PC-3 (cell line): Measurements from ENCODE around the gene HECTD1. TPM values are rescaled to one million over a fixed set of nuclear protein-coding genes. Genes with fewer than 3 reads are reported as not detected.
"Not testable (repeated sequence)": the region's sequence is repeated elsewhere in the genome, so short reads cannot be mapped to it uniquely, and the experiment has no call there.

Source experiments
- ATAC-seq: fragments of 200-7000 bp; cut with Tn5 transposase; 2 replicates; pipeline ENCODE4 v1.9.1; 2020; ENCODE audit warnings: mild to moderate bottlenecking, moderate library complexity
- BruUV-seq: library from RNA; stranded (reverse); fragments of 400-500 nt; replicated peaks from 2 replicates; lab custom pipeline; 2021; lab: Mats Ljungman, UMichigan
- CTCF ChIA-PET: fragments of 300-600 bp; sonication (Branson Sonifier 250); formaldehyde crosslinking; loops from one replicate; lab custom pipeline; 2022; ENCODE audit warnings: antibody characterized with exemption; lab: Charles Lee
- POLR2A ChIA-PET: fragments of 300-600 bp; sonication (Branson Sonifier 250); formaldehyde crosslinking; loops from one replicate; lab custom pipeline; 2022; ENCODE audit warnings: antibody characterized with exemption; ENCODE audit not compliant: unreplicated experiment; lab: Charles Lee
- DNase-seq: peaks from one replicate; pipeline ENCODE4 v3.0.0-alpha.2; 2015
- H2AFZ ChIP-seq: fragments of 300-600 bp; sonication (generic); 2 replicates; pipeline ENCODE4 v1.6.0; 2016; ENCODE audit warnings: antibody characterized with exemption, low read length
- H3F3A ChIP-seq: fragments of 300-600 bp; sonication (generic); one replicate; pipeline ENCODE4 v1.6.0; 2017; ENCODE audit warnings: antibody characterized with exemption, low read length, control low read depth, mild to moderate bottlenecking; ENCODE audit not compliant: unreplicated experiment
- H3K27ac ChIP-seq: fragments of 300-600 bp; sonication (generic); 2 replicates; pipeline ENCODE4 v1.5.1; 2016; ENCODE audit warnings: mild to moderate bottlenecking, low read length
- H3K27me3 ChIP-seq: fragments of 300-600 bp; sonication (generic); 2 replicates; pipeline ENCODE4 v1.6.1; 2016; ENCODE audit warnings: low read length, mixed read lengths
- H3K36me3 ChIP-seq: fragments of 300-600 bp; sonication (generic); 2 replicates; pipeline ENCODE4 v1.6.1; 2016; ENCODE audit warnings: low read depth, mixed run types, low read length, mixed read lengths
- H3K4me1 ChIP-seq: fragments of 300-600 bp; sonication (generic); 2 replicates; pipeline ENCODE4 v1.5.1; 2016; ENCODE audit warnings: low read length; ENCODE audit not compliant: insufficient read depth
- H3K4me2 ChIP-seq: fragments of 300-600 bp; sonication (generic); 2 replicates; pipeline ENCODE4 v1.6.0; 2016; ENCODE audit warnings: low read length
- H3K4me3 ChIP-seq: fragments of 300-600 bp; sonication (generic); 2 replicates; pipeline ENCODE4 v1.5.1; 2016; ENCODE audit warnings: mild to moderate bottlenecking, low read length, mixed read lengths
- H3K79me2 ChIP-seq: fragments of 300-600 bp; sonication (generic); 2 replicates; pipeline ENCODE4 v1.6.1; 2017; ENCODE audit warnings: low read length, mixed read lengths
- H3K9ac ChIP-seq: fragments of 300-600 bp; sonication (generic); 2 replicates; pipeline ENCODE4 v1.6.0; 2016; ENCODE audit warnings: mild to moderate bottlenecking, low read length
- H3K9me2 ChIP-seq: fragments of 300-600 bp; sonication (generic); replicated peaks from 2 replicates; pipeline ENCODE4 v1.6.1; 2016; ENCODE audit warnings: mixed run types, low read length, mixed read lengths
- H3K9me3 ChIP-seq: fragments of 300-600 bp; sonication (generic); 2 replicates; pipeline ENCODE4 v1.6.1; 2016; ENCODE audit warnings: low read length, mixed read lengths
- H4K20me1 ChIP-seq: fragments of 300-600 bp; sonication (generic); 2 replicates; pipeline ENCODE4 v1.6.1; 2016; ENCODE audit warnings: low read length, mixed read lengths
- EZH2 ChIP-seq: fragments of 300-600 bp; sonication (generic); IDR thresholded peaks from one replicate; pipeline ENCODE4 v1.6.1; 2017; ENCODE audit warnings: antibody characterized with exemption, mild to moderate bottlenecking, low read length; ENCODE audit not compliant: unreplicated experiment
- EZH2phosphoT487 ChIP-seq: fragments of 300-600 bp; sonication (generic); IDR thresholded peaks from 2 replicates; pipeline ENCODE4 v1.6.1; 2018; ENCODE audit warnings: mild to moderate bottlenecking, antibody characterized with exemption, low read length, borderline replicate concordance
- intact Hi-C: fragments of 100-400 bp; cut with micrococcal nuclease; formaldehyde crosslinking; loops from 2 replicates; pipeline ENCODE4 v1.9.0; 2023
- total RNA-seq: library from RNA; depleted of rRNA; stranded (reverse); fragments of >200 nt; gene quantifications from 2 replicates; pipeline ENCODE4 v1.2.3, GENCODE V29; 2014
- TF ChIP-seq, protein P1 (sequence below): fragments of 300-600 bp; sonication (generic); conservative IDR thresholded peaks from 2 replicates; pipeline ENCODE4 v1.5.1; 2017; ENCODE audit warnings: antibody characterized with exemption, low read depth, mild to moderate bottlenecking, low read length

Gene HECTD1
- total RNA-seq, 1 experiment from 2014 or later, result 152 TPM

DNA sequence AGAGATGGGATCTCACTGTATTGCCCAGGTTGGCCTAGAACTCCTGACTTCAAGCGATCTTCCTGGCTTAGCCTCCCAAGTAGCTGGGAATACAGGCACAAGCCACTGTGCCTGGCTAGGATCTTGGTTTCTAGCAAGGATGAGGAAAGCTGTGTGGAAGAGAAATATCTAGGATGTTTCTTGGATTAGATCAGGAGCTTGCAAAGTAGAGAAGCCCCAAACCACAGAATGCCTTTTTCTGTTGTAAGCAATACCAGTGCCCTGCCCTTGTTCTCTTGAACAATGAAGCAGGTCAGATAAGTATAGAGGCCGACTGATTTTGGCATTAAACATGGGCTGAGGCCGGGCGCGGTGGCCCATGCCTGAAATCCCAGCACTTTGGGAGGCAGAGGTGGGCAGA lies 137.2 kb downstream of the HECTD1 start:
- Histone ChIP-seq H3K9me2 (no peaks in the 10 kb centered on the region), H3F3A (no peaks in the 10 kb centered on the region), H3K27ac (no peak overlapping the region), H3K9me3 (no peaks in the 10 kb centered on the region), H4K20me1 (no peaks in the 10 kb centered on the region), H3K79me2 (no peaks in the 10 kb centered on the region), H3K4me2 (no peak overlapping the region), H3K27me3 (no peaks in the 10 kb centered on the region), H3K4me1 (no peaks in the 10 kb centered on the region; the same call in 1 of the 2 replicates), H3K36me3 (no peaks in the 10 kb centered on the region), H2AFZ (no peak overlapping the region), H3K4me3 (no peak overlapping the region), H3K9ac (no peak overlapping the region)
- TF ChIP-seq, protein P1, sequence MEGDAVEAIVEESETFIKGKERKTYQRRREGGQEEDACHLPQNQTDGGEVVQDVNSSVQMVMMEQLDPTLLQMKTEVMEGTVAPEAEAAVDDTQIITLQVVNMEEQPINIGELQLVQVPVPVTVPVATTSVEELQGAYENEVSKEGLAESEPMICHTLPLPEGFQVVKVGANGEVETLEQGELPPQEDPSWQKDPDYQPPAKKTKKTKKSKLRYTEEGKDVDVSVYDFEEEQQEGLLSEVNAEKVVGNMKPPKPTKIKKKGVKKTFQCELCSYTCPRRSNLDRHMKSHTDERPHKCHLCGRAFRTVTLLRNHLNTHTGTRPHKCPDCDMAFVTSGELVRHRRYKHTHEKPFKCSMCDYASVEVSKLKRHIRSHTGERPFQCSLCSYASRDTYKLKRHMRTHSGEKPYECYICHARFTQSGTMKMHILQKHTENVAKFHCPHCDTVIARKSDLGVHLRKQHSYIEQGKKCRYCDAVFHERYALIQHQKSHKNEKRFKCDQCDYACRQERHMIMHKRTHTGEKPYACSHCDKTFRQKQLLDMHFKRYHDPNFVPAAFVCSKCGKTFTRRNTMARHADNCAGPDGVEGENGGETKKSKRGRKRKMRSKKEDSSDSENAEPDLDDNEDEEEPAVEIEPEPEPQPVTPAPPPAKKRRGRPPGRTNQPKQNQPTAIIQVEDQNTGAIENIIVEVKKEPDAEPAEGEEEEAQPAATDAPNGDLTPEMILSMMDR, result no peak
- ChIA-PET CTCF (no interaction called here), POLR2A (no interaction called here)
- no TSS peak for BruUV-seq
- peak; percentile 39 for DNase-seq
- intact Hi-C loops, result no loop called here
- no peak for ATAC-seq

DNA sequence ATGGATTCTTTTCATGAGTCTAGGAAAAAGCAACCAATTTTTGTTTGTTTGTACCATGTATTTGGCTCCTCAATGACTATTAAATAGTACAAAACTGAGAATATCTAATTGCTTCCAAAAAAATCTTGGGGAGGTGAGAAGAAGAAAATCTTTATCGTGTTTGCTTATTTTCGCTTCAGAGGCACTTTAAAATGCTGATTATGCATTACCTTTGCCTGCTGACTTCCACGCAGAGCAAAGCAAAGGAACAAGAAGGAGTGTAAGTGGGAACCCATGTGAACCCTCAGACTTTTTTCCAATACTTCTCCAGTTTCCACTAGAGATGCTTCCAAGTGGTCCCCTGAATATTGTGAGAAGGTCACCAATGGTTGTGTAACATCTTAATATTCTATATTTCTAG lies 138.2 kb downstream of the HECTD1 start:
- no peaks in the 10 kb centered on the region for H3K79me2 ChIP-seq
- no peak overlapping the region for H3K4me3 ChIP-seq
- no peak overlapping the region for H2AFZ ChIP-seq
- no TSS peak for BruUV-seq
- no peaks in the 10 kb centered on the region for H4K20me1 ChIP-seq
- no peaks in the 10 kb centered on the region for H3K9me2 ChIP-seq
- no peaks in the 10 kb centered on the region; the same call in 1 of the 2 replicates for H3K4me1 ChIP-seq
- CTCF ChIA-PET, result no interaction called here
- H3K36me3 ChIP-seq, result no peaks in the 10 kb centered on the region
- H3K9ac ChIP-seq, result no peak overlapping the region
- no peaks in the 10 kb centered on the region for H3K9me3 ChIP-seq
- POLR2A ChIA-PET, result no interaction called here
- H3K27me3 ChIP-seq, result no peaks in the 10 kb centered on the region
- intact Hi-C loops, result no loop called here
- DNase-seq (no peak), ATAC-seq (no peak)
- TF ChIP-seq, protein P1, result no peak
- no peak overlapping the region for H3K27ac ChIP-seq
- no peaks in the 10 kb centered on the region for H3F3A ChIP-seq
- no peak overlapping the region for H3K4me2 ChIP-seq

DNA sequence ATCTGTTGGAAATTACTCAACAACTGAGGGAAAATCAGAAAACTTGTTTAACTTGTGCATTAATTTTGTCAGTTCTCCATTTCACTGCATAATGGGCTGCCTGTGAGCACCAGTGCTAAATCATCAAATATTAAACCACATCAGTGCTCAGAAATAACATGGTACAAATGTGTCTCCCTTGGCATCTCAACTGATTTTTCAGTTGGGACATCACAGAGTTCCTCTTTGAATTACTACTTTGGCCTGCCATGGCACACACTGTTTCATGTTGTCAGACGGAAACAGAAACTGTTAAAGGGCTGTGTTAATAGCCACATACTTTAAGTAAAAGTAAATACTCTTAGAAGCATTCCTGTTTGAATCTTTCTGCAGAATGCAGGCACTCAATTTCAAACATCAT lies 139.4 kb downstream of the HECTD1 start:
- ChIA-PET POLR2A (interaction anchor here (0.6 kb wide), 1 partner anchor 81 kb away, joined by 5 read pairs; no protein-coding TSS in a partner anchor), CTCF (no interaction called here)
- Histone ChIP-seq H3K79me2 (no peaks in the 10 kb centered on the region), H3K27ac (no peak overlapping the region), H3K4me1 (no peaks in the 10 kb centered on the region; the same call in 1 of the 2 replicates), H3K9me2 (no peaks in the 10 kb centered on the region), H4K20me1 (no peaks in the 10 kb centered on the region), H3K36me3 (no peaks in the 10 kb centered on the region), H3F3A (no peaks in the 10 kb centered on the region), H3K9me3 (no peaks in the 10 kb centered on the region), H3K9ac (no peak overlapping the region), H3K27me3 (no peaks in the 10 kb centered on the region), H3K4me3 (no peak overlapping the region), H3K4me2 (no peak overlapping the region), H2AFZ (no peak overlapping the region)
- TF ChIP-seq, protein P1, result no peak
- TF ChIP-seq EZH2phosphoT487 (no peak), EZH2 (no peak)
- BruUV-seq, result no TSS peak
- ATAC-seq (no peak), DNase-seq (no peak)
- intact Hi-C loops, result no loop called here

DNA sequence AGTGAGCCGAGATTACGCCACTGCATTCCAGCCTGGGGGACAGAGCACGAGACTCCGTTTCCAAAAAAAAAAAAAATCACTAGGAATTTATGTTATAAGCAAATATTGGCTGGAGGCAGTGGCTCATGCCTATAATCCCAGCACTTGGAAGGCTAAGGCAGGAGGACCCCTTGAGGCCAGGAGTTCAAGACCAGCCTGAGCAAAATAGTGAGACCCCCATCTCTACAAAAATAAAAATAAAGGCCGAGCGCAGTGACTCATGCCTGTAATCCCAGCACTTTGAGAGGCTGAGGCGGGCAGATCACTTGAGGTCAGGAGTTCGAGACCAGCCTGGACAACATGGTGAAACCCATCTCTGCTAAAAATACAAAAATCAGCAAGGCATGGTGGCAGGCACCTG lies 144.7 kb downstream of the HECTD1 start:
- H4K20me1 ChIP-seq, H3K79me2 ChIP-seq, POLR2A ChIA-PET, H3K27me3 ChIP-seq, ATAC-seq, H3K36me3 ChIP-seq, H3K4me3 ChIP-seq, H3K4me2 ChIP-seq, H3K9me2 ChIP-seq, intact Hi-C loops, CTCF ChIA-PET, BruUV-seq, H2AFZ ChIP-seq, H3F3A ChIP-seq, H3K27ac ChIP-seq, H3K9me3 ChIP-seq, DNase-seq, H3K9ac ChIP-seq: not testable (repeated sequence)
- H3K4me1 ChIP-seq, result peaks cover 13% of the 10 kb centered on the region
